DMS114 treated with DMSO at 0.1 percent for 48 hours (cell line): ENCODE measurements around the gene GMDS.
A peak's percentile ranks its signal among the peaks of the same experiment; 100 is the strongest.

Experiments
- DNase-seq: peaks from one replicate; lab custom pipeline; 2025; ENCODE audit not compliant: unreplicated experiment; lab: John Stamatoyannopoulos, UW

The GMDS gene

GRCh38 chr6:1599469-1599868 is 645.9 kb downstream of the GMDS start:
- no peak for DNase-seq

GRCh38 chr6:1598886-1599285 is 646.5 kb downstream of the GMDS start:
- no peak for DNase-seq

GRCh38 chr6:1598433-1598832 is 647.0 kb downstream of the GMDS start:
- DNase-seq = no peak

GRCh38 chr6:1597924-1598323 is 647.5 kb downstream of the GMDS start:
- DNase-seq = no peak

GRCh38 chr6:1597121-1597744 is 648.2 kb downstream of the GMDS start:
- DNase-seq = no peak

- DNase-seq = peak; percentile 75
Observed at GRCh38 chr6:1596088-1596852, 649.1 kb downstream of the GMDS start.

- DNase-seq = no peak
Observed at GRCh38 chr6:1595271-1596087, 649.9 kb downstream of the GMDS start.

GRCh38 chr6:1594445-1595200 is 650.8 kb downstream of the GMDS start:
- DNase-seq = no peak

- no peak for DNase-seq
Observed at GRCh38 chr6:1593958-1594314, 651.5 kb downstream of the GMDS start.

- no peak for DNase-seq
Observed at GRCh38 chr6:1593286-1593957, 652.0 kb downstream of the GMDS start.

GRCh38 chr6:1592852-1593251 is 652.6 kb downstream of the GMDS start:
- DNase-seq = no peak

GRCh38 chr6:1591926-1592325 is 653.5 kb downstream of the GMDS start:
- no peak for DNase-seq

GRCh38 chr6:1591243-1591642 is 654.2 kb downstream of the GMDS start:
- no peak for DNase-seq

GRCh38 chr6:1590580-1590979 is 654.8 kb downstream of the GMDS start:
- no peak for DNase-seq

- DNase-seq = no peak
Observed at GRCh38 chr6:1589208-1589607, 656.2 kb downstream of the GMDS start.

- no peak for DNase-seq
Observed at GRCh38 chr6:1587977-1588376, 657.4 kb downstream of the GMDS start.

- no peak for DNase-seq
Observed at GRCh38 chr6:1587546-1587945, 657.9 kb downstream of the GMDS start.

GRCh38 chr6:1586861-1587450 is 658.4 kb downstream of the GMDS start:
- DNase-seq = no peak

GRCh38 chr6:1586256-1586655 is 659.1 kb downstream of the GMDS start:
- DNase-seq = no peak

GRCh38 chr6:1585669-1586049 is 659.7 kb downstream of the GMDS start:
- DNase-seq = no peak
